ENCODE measurements around the gene ACAD10. TPM values are rescaled to one million over a fixed set of nuclear protein-coding genes. Genes with fewer than 3 reads are reported as not detected.
"Not testable (repeated sequence)": the region's sequence is repeated elsewhere in the genome, so short reads cannot be mapped to it uniquely, and the experiment has no call there.

The ACAD10 gene
- total and polyA plus RNA-seq, 2 of the 13 experiments (the other 11 are each of a cell fraction or from before 2014, with no cell fraction given): 15.2 to 16.3 TPM

GRCh38 chr12:111761706-111762105, 75.9 kb downstream of the ACAD10 start:
- Histone ChIP-seq H3K27ac (ENCODE audit: extremely low read length, insufficient read depth, low read length) (no peak overlapping the region), H3K9ac (ENCODE audit: insufficient read depth, low read depth, low read length) (no peak overlapping the region), H3K4me1 (ENCODE audit: insufficient read depth, low read length) (peaks cover 11% of the 10 kb centered on the region), H3K4me3 (replicated peaks in 1 of 3; ENCODE audit: insufficient read depth in 1 of 3, low read depth in 2 of 3, low read length in 3 of 3) (no peak overlapping the region), H2AFZ (ENCODE audit: low read length) (no peak overlapping the region), H3K9me3 (ENCODE audit: low read length) (no peaks in the 10 kb centered on the region), H4K20me1 (ENCODE audit: insufficient read depth, low read length) (no peaks in the 10 kb centered on the region), H3K27me3 (ENCODE audit: control insufficient read depth in 1 of 2, insufficient read depth in 2 of 2, low read length in 2 of 2) (no peaks in the 10 kb centered on the region), H3K36me3 (replicated peaks in 1 of 2; ENCODE audit: control insufficient read depth in 1 of 2, insufficient read depth in 2 of 2, low read length in 2 of 2) (no peaks in the 10 kb centered on the region), H3K4me2 (ENCODE audit: low read depth, low read length) (no peak overlapping the region), H3K79me2 (ENCODE audit: insufficient read depth, low read length) (no peaks in the 10 kb centered on the region)
- POLR2A ChIA-PET: interaction anchor here (0.9 kb wide), 1 partner anchor 26 kb away, joined by 3 read pairs; no protein-coding TSS in a partner anchor
- 70% methylated on average over 3 of the region's 3 CpGs for WGBS (ENCODE audit: low lambda C conversion rate)
- TF ChIP-seq HHEX (CRISPR knock-in tag; IDR thresholded peaks at IDR 0.05) (no peak), HOXD1 (CRISPR knock-in tag; IDR thresholded peaks at IDR 0.05) (no peak), PPARG (CRISPR knock-in tag; conservative IDR thresholded peaks at IDR 0.05) (no peak), ZNF12 (CRISPR knock-in tag; IDR thresholded peaks at IDR 0.05) (no peak), LBX2 (CRISPR knock-in tag; IDR thresholded peaks at IDR 0.05; ENCODE audit: borderline replicate concordance) (no peak), CENPX (CRISPR knock-in tag; IDR thresholded peaks at IDR 0.05) (no peak)
- TF ChIP-seq, protein P1, sequence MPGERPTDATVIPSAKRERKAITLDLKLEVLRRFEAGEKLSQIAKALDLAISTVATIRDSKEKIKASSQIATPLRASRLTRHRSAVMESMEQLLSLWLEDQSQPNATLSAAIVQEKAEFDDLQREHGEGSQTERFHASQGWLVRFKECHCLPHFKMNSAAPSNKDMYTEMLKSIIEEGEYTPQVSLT (CRISPR knock-in tag; IDR thresholded peaks at IDR 0.05; ENCODE audit: borderline replicate concordance, low read depth): no peak
- TF ChIP-seq, protein P2, sequence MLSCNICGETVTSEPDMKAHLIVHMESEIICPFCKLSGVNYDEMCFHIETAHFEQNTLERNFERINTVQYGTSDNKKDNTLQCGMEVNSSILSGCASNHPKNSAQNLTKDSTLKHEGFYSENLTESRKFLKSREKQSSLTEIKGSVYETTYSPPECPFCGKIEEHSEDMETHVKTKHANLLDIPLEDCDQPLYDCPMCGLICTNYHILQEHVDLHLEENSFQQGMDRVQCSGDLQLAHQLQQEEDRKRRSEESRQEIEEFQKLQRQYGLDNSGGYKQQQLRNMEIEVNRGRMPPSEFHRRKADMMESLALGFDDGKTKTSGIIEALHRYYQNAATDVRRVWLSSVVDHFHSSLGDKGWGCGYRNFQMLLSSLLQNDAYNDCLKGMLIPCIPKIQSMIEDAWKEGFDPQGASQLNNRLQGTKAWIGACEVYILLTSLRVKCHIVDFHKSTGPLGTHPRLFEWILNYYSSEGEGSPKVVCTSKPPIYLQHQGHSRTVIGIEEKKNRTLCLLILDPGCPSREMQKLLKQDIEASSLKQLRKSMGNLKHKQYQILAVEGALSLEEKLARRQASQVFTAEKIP (CRISPR knock-in tag; IDR thresholded peaks at IDR 0.05; ENCODE audit: borderline replicate concordance): no peak
- FAIRE-seq (no peak), DNase-seq (ENCODE audit: low spot score) (no peak), ATAC-seq (no peak)
- in situ Hi-C loops (cut with HindIII; ENCODE audit: extremely low pct_ligation_motif_present, low pct_unique_long_range_greater_than_20kb): no loop called here
- BruUV-seq (replicated peaks): no TSS peak
- CTCF ChIA-PET (ENCODE audit: low intra/inter-chr PET ratio, low total read pairs): no interaction called here
- intact Hi-C loops (cut with micrococcal nuclease; ENCODE audit: unreplicated experiment): no loop called here

DNA sequence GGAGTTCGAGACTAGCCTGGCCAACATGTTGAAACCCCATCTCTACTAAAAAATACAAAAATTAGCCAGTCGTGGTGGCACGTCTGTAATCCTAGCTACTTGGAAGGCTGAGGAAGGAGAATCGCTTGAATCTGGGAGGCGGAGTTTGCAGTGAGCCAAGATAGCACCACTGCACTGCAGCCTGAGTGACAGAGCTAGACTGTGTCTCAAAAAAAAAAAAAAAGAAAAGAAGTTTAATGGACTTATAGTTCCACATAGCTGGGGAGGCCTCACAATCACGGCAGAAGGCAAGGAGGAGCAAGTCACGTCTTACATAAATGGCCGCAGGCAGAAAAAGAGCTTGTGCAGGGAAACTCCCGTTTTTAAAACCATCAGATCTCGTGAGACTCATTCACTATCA, 77.7 kb downstream of the ACAD10 start:
- H3K27me3 ChIP-seq (ENCODE audit: control insufficient read depth in 1 of 2, insufficient read depth in 2 of 2, low read length in 2 of 2); H3K27ac ChIP-seq (ENCODE audit: extremely low read length, insufficient read depth, low read length); H4K20me1 ChIP-seq (ENCODE audit: insufficient read depth, low read length); in situ Hi-C loops (cut with HindIII; ENCODE audit: extremely low pct_ligation_motif_present, low pct_unique_long_range_greater_than_20kb); DNase-seq (ENCODE audit: low spot score); BruUV-seq (replicated peaks); CTCF ChIA-PET (ENCODE audit: low intra/inter-chr PET ratio, low total read pairs); H3K4me2 ChIP-seq (ENCODE audit: low read depth, low read length); FAIRE-seq; intact Hi-C loops (cut with micrococcal nuclease; ENCODE audit: unreplicated experiment); H3K9me3 ChIP-seq (ENCODE audit: low read length); H3K4me3 ChIP-seq (replicated peaks in 1 of 3; ENCODE audit: insufficient read depth in 1 of 3, low read depth in 2 of 3, low read length in 3 of 3); ATAC-seq; H3K9ac ChIP-seq (ENCODE audit: insufficient read depth, low read depth, low read length); H3K36me3 ChIP-seq (replicated peaks in 1 of 2; ENCODE audit: control insufficient read depth in 1 of 2, insufficient read depth in 2 of 2, low read length in 2 of 2); H2AFZ ChIP-seq (ENCODE audit: low read length): not testable (repeated sequence)
- POLR2A ChIA-PET: interaction anchor here (6.7 kb wide), 1 partner anchor 14 kb away, joined by 94 read pairs; no protein-coding TSS in a partner anchor
- Histone ChIP-seq H3K4me1 (ENCODE audit: insufficient read depth, low read length) (peaks cover 20% of the 10 kb centered on the region), H3K79me2 (ENCODE audit: insufficient read depth, low read length) (peaks cover 14% of the 10 kb centered on the region)
- 86% methylated on average over 10 of the region's 10 CpGs for WGBS (ENCODE audit: low lambda C conversion rate)

Data from HepG2 (cell line).